Tibial artery (tissue), 4 donors: Measurements from ENCODE around the gene BDNF.

Experiments used
- DNase-seq, 2 donors: peaks; one replicate each; pipeline ENCODE4 v3.0.0-alpha.2; 2019
- H3K27ac ChIP-seq, 2 donors: fragments of 200-600 bp; sonication (generic) in 1 of 2; 1 replicate in 1 of 2; 2 replicates in 1 of 2; pipeline ENCODE4 v1.5.1; 2018 to 2019; ENCODE audit warnings: mild to moderate bottlenecking in 1 of 2
- H3K27me3 ChIP-seq, 2 donors: fragments of 200-600 bp; sonication (generic) in 1 of 2; one replicate each; pipeline versions ENCODE4 v1.5.1 to v1.6.0; 2016 to 2019
- H3K36me3 ChIP-seq, 3 donors: fragments of 200-600 bp; sonication (generic) in 2 of 3; one replicate each; pipeline ENCODE4 v1.5.1; 2016 to 2019; ENCODE audit warnings: mild to moderate bottlenecking in 2 of 3
- H3K4me1 ChIP-seq, 4 donors: fragments of 200-600 bp; sonication (generic) in 2 of 4; 1 replicate in 3 of 4; 2 replicates in 1 of 4; pipeline ENCODE4 v1.5.1; 2016 to 2019
- H3K4me3 ChIP-seq, 2 donors: fragments of 200-600 bp; sonication (generic) in 1 of 2; 1 replicate in 1 of 2; 2 replicates in 1 of 2; pipeline ENCODE4 v1.5.1; 2018 to 2019; ENCODE audit warnings: mild to moderate bottlenecking in 2 of 2
- H3K9me3 ChIP-seq, 3 donors: fragments of 200-600 bp; sonication (generic) in 1 of 3; one replicate each; pipeline ENCODE4 v1.5.1; 2016 to 2019
- intact Hi-C: fragments of 100-400 bp; cut with DNase I; formaldehyde crosslinking; loops from one replicate; pipeline ENCODE4 v1.15.0; 2023; ENCODE audit warnings: low total_unique reads
- TF ChIP-seq, protein P1 (sequence below), 2 experiments: fragments of 200-600 bp in 1 of 2; fragments of 450-650 bp in 1 of 2; IDR thresholded peaks; one replicate each; pipeline ENCODE4 v1.5.1; 2017 to 2019; ENCODE audit warnings: antibody characterized with exemption in 2 of 2, mild to moderate bottlenecking in 1 of 2, moderate library complexity in 1 of 2

Gene BDNF

DNA sequence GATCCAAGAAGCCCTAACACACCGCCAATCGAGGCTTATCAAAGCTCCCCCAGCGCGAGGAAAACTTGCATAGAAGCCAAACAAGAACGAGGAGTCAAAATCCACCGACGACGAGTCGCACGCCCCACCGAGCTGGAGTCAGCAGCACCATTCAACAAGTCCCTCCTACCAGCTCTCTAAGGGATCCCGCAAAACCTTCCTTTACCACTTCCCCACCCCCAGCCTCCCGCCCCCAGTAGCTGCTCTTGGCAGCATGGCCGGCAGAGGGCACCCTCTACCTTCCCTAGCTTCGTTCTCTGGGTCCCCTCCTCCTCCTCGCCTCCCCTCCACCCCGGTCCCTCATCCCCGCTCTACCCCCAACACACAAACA is 1.4 kb downstream of the BDNF start:
- TF ChIP-seq, protein P1, sequence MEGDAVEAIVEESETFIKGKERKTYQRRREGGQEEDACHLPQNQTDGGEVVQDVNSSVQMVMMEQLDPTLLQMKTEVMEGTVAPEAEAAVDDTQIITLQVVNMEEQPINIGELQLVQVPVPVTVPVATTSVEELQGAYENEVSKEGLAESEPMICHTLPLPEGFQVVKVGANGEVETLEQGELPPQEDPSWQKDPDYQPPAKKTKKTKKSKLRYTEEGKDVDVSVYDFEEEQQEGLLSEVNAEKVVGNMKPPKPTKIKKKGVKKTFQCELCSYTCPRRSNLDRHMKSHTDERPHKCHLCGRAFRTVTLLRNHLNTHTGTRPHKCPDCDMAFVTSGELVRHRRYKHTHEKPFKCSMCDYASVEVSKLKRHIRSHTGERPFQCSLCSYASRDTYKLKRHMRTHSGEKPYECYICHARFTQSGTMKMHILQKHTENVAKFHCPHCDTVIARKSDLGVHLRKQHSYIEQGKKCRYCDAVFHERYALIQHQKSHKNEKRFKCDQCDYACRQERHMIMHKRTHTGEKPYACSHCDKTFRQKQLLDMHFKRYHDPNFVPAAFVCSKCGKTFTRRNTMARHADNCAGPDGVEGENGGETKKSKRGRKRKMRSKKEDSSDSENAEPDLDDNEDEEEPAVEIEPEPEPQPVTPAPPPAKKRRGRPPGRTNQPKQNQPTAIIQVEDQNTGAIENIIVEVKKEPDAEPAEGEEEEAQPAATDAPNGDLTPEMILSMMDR (IDR thresholded peaks at IDR 0.05), result peak; percentile 37 to 86
- Histone ChIP-seq H3K36me3 (no peaks in the 10 kb centered on the region), H3K27ac (peak overlapping the region; percentile 56 to 61), H3K4me3 (peak overlapping the region; percentile 58 to 73), H3K27me3 (peaks cover 0 to 5% of the 10 kb centered on the region in 2 donors), H3K9me3 (no peaks in the 10 kb centered on the region), H3K4me1 (peaks cover 0 to 61% (median 17%) of the 10 kb centered on the region in 4 donors)
- intact Hi-C loops, result loop anchor here (5.0 to 10.0 kb wide), 3 partner anchors 826 to 1636 kb away; no protein-coding TSS in a partner anchor
- DNase-seq, result peak; percentile 63 to 88

DNA sequence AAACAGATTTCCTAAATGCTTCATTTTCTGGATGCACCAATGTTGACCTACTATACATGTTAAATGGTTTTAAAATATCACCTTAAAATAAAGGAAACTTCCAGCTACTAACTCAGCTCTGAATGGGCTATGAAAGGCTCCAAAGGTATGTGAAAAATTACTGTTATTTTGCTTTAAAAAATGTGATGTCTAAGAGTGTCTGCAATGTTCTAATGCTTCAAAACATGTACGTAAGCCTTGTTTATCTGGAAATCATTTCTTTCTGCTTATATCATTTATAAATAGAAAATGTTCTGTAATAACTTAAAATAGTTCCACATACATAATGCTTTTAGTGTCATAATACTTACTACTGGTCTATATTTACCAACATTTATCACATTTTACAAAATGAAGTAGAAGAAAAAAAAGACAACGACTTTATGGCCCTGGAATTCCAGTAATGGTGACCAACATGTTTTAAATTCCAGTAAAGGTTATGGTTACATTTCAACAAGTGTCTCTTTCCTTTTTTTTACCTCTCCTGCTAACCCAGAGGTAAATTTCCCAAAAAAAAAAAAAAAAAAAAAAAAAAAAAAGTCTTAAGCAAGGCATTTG is 2.5 kb downstream of the BDNF start:
- no peak for DNase-seq
- H3K4me1 ChIP-seq, result peaks cover 0 to 61% (median 17%) of the 10 kb centered on the region in 4 donors
- no peaks in the 10 kb centered on the region for H3K36me3 ChIP-seq
- peaks cover 0 to 5% of the 10 kb centered on the region in 2 donors for H3K27me3 ChIP-seq
- TF ChIP-seq, protein P1 (IDR thresholded peaks at IDR 0.05), result no peak
- H3K27ac ChIP-seq, result peak overlapping the region in 1 of 2 donors; percentile 8
- H3K9me3 ChIP-seq, result no peaks in the 10 kb centered on the region
- no peak overlapping the region for H3K4me3 ChIP-seq
- intact Hi-C loops, result loop anchor here (5.0 to 10.0 kb wide), 3 partner anchors 827 to 1637 kb away; no protein-coding TSS in a partner anchor

DNA sequence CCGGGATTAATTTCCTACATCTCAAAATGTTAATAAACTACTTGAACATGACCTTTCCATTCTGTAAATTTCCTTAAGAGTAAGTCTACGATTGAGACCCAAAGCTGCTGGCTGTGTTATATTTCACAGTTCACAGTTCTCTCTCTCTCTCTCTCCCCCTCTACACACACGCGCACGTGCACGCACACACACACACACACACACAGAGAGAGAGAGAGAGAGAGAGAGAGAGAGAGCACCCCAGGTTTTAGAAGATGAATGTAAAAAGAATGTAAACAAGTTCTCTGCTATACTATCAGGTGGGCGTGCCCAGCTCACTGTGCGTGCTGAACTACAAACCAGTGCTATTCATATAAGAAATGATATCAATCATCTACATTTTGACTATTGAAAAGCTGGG is 3.3 kb downstream of the BDNF start:
- TF ChIP-seq, protein P1 (IDR thresholded peaks at IDR 0.05), result no peak
- Histone ChIP-seq H3K4me3 (no peak overlapping the region), H3K36me3 (no peaks in the 10 kb centered on the region), H3K27ac (no peak overlapping the region), H3K4me1 (peaks cover 0 to 56% (median 17%) of the 10 kb centered on the region in 4 donors), H3K27me3 (peaks cover 0 to 5% of the 10 kb centered on the region in 2 donors), H3K9me3 (no peaks in the 10 kb centered on the region)
- intact Hi-C loops, result loop anchor here (5.0 to 10.0 kb wide), 3 partner anchors 828 to 1638 kb away; no protein-coding TSS in a partner anchor
- no peak for DNase-seq

DNA sequence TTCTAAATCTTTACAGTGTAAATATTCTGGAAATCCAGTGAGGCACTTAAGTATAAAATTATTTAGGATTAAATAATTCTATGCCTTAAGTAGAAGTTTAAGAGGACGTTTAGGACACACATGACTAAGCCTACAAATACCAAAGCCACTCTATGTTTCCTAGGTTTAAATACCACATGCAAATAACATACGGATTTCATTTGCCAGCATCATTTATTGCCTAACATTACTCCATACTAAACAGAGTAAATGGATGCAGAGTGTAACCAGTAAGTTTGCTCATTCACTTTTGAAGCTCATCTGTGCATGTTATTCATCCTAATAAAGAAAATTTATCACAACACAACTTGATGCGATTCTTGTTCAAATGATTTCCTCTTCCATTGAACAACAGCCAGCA is 4.1 kb downstream of the BDNF start:
- intact Hi-C loops, result loop anchor here (5.0 to 10.0 kb wide), 3 partner anchors 829 to 1639 kb away; no protein-coding TSS in a partner anchor
- Histone ChIP-seq H3K4me1 (peaks cover 0 to 48% (median 17%) of the 10 kb centered on the region in 4 donors), H3K36me3 (no peaks in the 10 kb centered on the region), H3K27me3 (peaks cover 0 to 5% of the 10 kb centered on the region in 2 donors), H3K27ac (no peak overlapping the region), H3K4me3 (no peak overlapping the region), H3K9me3 (no peaks in the 10 kb centered on the region)
- DNase-seq, result no peak
- TF ChIP-seq, protein P1 (IDR thresholded peaks at IDR 0.05), result no peak

DNA sequence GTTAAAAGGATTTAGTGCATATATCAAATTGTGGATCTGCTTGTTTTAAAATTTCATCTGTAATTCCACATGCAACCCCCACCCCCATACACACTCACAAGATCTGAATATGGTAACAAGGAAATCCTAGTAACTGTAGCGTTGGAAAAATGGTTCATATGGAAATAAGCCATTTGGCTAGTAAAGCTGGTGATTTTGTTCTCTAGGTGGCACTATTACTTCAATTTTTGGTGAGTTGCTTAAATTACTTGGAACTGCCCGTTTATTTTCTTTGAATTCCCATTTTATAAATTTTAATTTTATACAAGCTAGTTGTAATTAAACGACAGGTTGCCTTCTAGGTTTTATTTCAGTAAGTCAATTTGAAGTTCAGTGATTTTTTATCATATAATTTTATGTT is 5.3 kb downstream of the BDNF start:
- Histone ChIP-seq H3K36me3 (no peaks in the 10 kb centered on the region), H3K9me3 (no peaks in the 10 kb centered on the region), H3K27ac (no peak overlapping the region), H3K4me3 (no peak overlapping the region), H3K4me1 (peaks cover 0 to 41% (median 13%) of the 10 kb centered on the region in 4 donors), H3K27me3 (peaks cover 0 to 5% of the 10 kb centered on the region in 2 donors)
- intact Hi-C loops, result loop anchor here (5.0 to 10.0 kb wide), 3 partner anchors 830 to 1640 kb away; no protein-coding TSS in a partner anchor
- no peak for DNase-seq
- TF ChIP-seq, protein P1 (IDR thresholded peaks at IDR 0.05), result no peak
